ENCODE data around the gene TNS3.
A peak's percentile ranks its signal among the peaks of the same experiment; 100 is the strongest.
"Not testable (repeated sequence)": the region's sequence is repeated elsewhere in the genome, so short reads cannot be mapped to it uniquely, and the experiment has no call there.

TNS3 gene

GRCh38 chr7:47267346-47267745 is 314.6 kb downstream of the TNS3 start:
- ChIA-PET CTCF (interaction anchor here (1.0 to 3.8 kb wide), 9 partner anchors 9 to 825 kb away, joined by 3 to 20 read pairs (median 4); no protein-coding TSS in a partner anchor), POLR2A (no interaction called here)
- peaks cover 0 to 4% (median 0%) of the 10 kb centered on the region in 4 experiments for H3K36me3 ChIP-seq (ENCODE audit: control insufficient read depth in 4 of 4, insufficient read depth in 4 of 4, low read length in 3 of 4)
- no peak for DNase-seq
- H3K4me1 ChIP-seq (ENCODE audit: control extremely low read depth in 1 of 4, control insufficient read depth in 4 of 4, insufficient read depth in 4 of 4, low read length in 3 of 4) = no peaks in the 10 kb centered on the region
- H3K27me3 ChIP-seq (replicated peaks in 2 of 5; ENCODE audit: control insufficient read depth in 4 of 5, insufficient read depth in 5 of 5, low read length in 4 of 5) = no peaks in the 10 kb centered on the region
- H3K9me3 ChIP-seq (ENCODE audit: control extremely low read depth in 1 of 5, control insufficient read depth in 4 of 5, insufficient read depth in 2 of 5, low read depth in 1 of 5, low read length in 4 of 5) = peaks cover 0 to 9% (median 0%) of the 10 kb centered on the region in 5 experiments
- H3K27ac ChIP-seq (ENCODE audit: insufficient read depth in 1 of 2, low read depth in 1 of 2, low read length in 2 of 2, poor library complexity in 1 of 2, severe bottlenecking in 2 of 2) = no peak overlapping the region
- 88% methylated on average over 5 of the region's 7 CpGs for WGBS (ENCODE audit: insufficient coverage)
- H3K4me3 ChIP-seq (ENCODE audit: control insufficient read depth in 1 of 7, extremely low read depth in 1 of 7, insufficient read depth in 4 of 7, low read depth in 2 of 7, low read length in 6 of 7) = no peak overlapping the region

DNA sequence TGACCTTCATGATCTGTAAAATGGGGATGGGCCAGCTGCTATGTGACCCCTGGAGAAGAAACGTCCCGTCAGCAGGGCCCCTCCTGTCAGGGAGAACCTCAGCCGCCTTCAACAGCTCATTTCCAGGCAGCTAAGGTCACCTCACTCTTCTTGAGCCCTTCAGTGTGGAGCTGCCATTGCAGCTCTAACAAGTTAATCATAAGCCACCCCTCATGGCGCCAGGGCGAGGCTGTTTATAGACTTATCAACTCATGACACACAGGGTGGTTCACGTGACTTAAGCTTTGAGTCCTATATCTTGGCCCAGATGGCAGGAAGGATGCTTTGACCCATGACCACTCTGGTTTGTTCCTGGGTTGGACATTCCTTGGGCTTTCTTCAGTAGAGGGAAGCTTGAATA is 315.1 kb downstream of the TNS3 start:
- 90% methylated on average over 6 of the region's 6 CpGs for WGBS (ENCODE audit: insufficient coverage)
- peak in 1 of 3 donors; percentile 10 for DNase-seq
- H3K4me1 ChIP-seq (ENCODE audit: control extremely low read depth in 1 of 4, control insufficient read depth in 4 of 4, insufficient read depth in 4 of 4, low read length in 3 of 4) = no peaks in the 10 kb centered on the region
- H3K27ac ChIP-seq (ENCODE audit: insufficient read depth in 1 of 2, low read depth in 1 of 2, low read length in 2 of 2, poor library complexity in 1 of 2, severe bottlenecking in 2 of 2) = no peak overlapping the region
- H3K4me3 ChIP-seq (ENCODE audit: control insufficient read depth in 1 of 7, extremely low read depth in 1 of 7, insufficient read depth in 4 of 7, low read depth in 2 of 7, low read length in 6 of 7) = no peak overlapping the region
- CTCF ChIA-PET = interaction anchor here (0.7 to 3.8 kb wide), 19 partner anchors 9 to 844 kb away, joined by 3 to 20 read pairs (median 4); no protein-coding TSS in a partner anchor
- POLR2A ChIA-PET = no interaction called here
- H3K36me3 ChIP-seq (ENCODE audit: control insufficient read depth in 4 of 4, insufficient read depth in 4 of 4, low read length in 3 of 4) = peaks cover 0 to 4% (median 0%) of the 10 kb centered on the region in 4 experiments
- peaks cover 0 to 9% (median 0%) of the 10 kb centered on the region in 5 experiments for H3K9me3 ChIP-seq (ENCODE audit: control extremely low read depth in 1 of 5, control insufficient read depth in 4 of 5, insufficient read depth in 2 of 5, low read depth in 1 of 5, low read length in 4 of 5)
- no peaks in the 10 kb centered on the region for H3K27me3 ChIP-seq (replicated peaks in 2 of 5; ENCODE audit: control insufficient read depth in 4 of 5, insufficient read depth in 5 of 5, low read length in 4 of 5)

GRCh38 chr7:47266131-47266706 is 315.7 kb downstream of the TNS3 start:
- ChIA-PET CTCF (interaction anchor here (0.6 to 3.8 kb wide), 24 partner anchors 9 to 845 kb away, joined by 3 to 20 read pairs (median 4); no protein-coding TSS in a partner anchor), POLR2A (no interaction called here)
- WGBS (ENCODE audit: insufficient coverage) = 41% methylated on average over 7 of the region's 7 CpGs
- peak; percentile 46 to 79 (median 69) for DNase-seq
- H3K27me3 ChIP-seq (replicated peaks in 2 of 5; ENCODE audit: control insufficient read depth in 4 of 5, insufficient read depth in 5 of 5, low read length in 4 of 5) = no peaks in the 10 kb centered on the region
- peaks cover 0 to 4% (median 0%) of the 10 kb centered on the region in 4 experiments for H3K36me3 ChIP-seq (ENCODE audit: control insufficient read depth in 4 of 4, insufficient read depth in 4 of 4, low read length in 3 of 4)
- H3K27ac ChIP-seq (ENCODE audit: insufficient read depth in 1 of 2, low read depth in 1 of 2, low read length in 2 of 2, poor library complexity in 1 of 2, severe bottlenecking in 2 of 2) = no peak overlapping the region
- H3K4me3 ChIP-seq (ENCODE audit: control insufficient read depth in 1 of 7, extremely low read depth in 1 of 7, insufficient read depth in 4 of 7, low read depth in 2 of 7, low read length in 6 of 7) = no peak overlapping the region
- no peaks in the 10 kb centered on the region for H3K4me1 ChIP-seq (ENCODE audit: control extremely low read depth in 1 of 4, control insufficient read depth in 4 of 4, insufficient read depth in 4 of 4, low read length in 3 of 4)
- peaks cover 0 to 9% (median 0%) of the 10 kb centered on the region in 5 experiments for H3K9me3 ChIP-seq (ENCODE audit: control extremely low read depth in 1 of 5, control insufficient read depth in 4 of 5, insufficient read depth in 2 of 5, low read depth in 1 of 5, low read length in 4 of 5)

DNA sequence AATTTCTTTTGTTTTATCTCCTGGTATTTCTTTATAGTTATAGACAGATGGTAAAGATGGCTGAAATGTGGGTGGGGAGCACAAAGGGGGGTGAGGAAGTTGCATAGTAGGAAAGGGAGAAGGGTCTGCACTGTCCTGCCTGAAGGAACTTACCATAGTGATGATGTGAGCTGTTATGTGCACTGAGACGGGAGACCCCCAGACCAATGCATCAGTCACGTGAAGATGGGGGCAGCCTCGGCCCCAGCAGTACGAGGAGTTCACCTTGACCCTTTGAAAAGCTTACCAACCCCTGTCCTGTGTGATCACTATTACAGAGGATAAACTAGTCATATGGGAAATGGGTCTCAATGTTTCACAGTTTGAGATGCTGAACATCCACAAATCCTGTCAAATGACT is 316.3 kb downstream of the TNS3 start:
- Histone ChIP-seq H3K4me1 (ENCODE audit: control extremely low read depth in 1 of 4, control insufficient read depth in 4 of 4, insufficient read depth in 4 of 4, low read length in 3 of 4) (no peaks in the 10 kb centered on the region), H3K4me3 (ENCODE audit: control insufficient read depth in 1 of 7, extremely low read depth in 1 of 7, insufficient read depth in 4 of 7, low read depth in 2 of 7, low read length in 6 of 7) (no peak overlapping the region), H3K27ac (ENCODE audit: insufficient read depth in 1 of 2, low read depth in 1 of 2, low read length in 2 of 2, poor library complexity in 1 of 2, severe bottlenecking in 2 of 2) (no peak overlapping the region), H3K9me3 (ENCODE audit: control extremely low read depth in 1 of 5, control insufficient read depth in 4 of 5, insufficient read depth in 2 of 5, low read depth in 1 of 5, low read length in 4 of 5) (peaks cover 0 to 9% (median 0%) of the 10 kb centered on the region in 5 experiments), H3K36me3 (ENCODE audit: control insufficient read depth in 4 of 4, insufficient read depth in 4 of 4, low read length in 3 of 4) (peaks cover 0 to 4% (median 0%) of the 10 kb centered on the region in 4 experiments), H3K27me3 (replicated peaks in 2 of 5; ENCODE audit: control insufficient read depth in 4 of 5, insufficient read depth in 5 of 5, low read length in 4 of 5) (no peaks in the 10 kb centered on the region)
- no CpG with 5 or more reads among the region's 4 CpGs for WGBS (ENCODE audit: insufficient coverage)
- ChIA-PET CTCF (interaction anchor here (0.6 to 3.8 kb wide), 19 partner anchors 10 to 827 kb away, joined by 3 to 20 read pairs (median 4); no protein-coding TSS in a partner anchor), POLR2A (no interaction called here)
- no peak for DNase-seq

- 96% methylated on average over 7 of the region's 8 CpGs for WGBS (ENCODE audit: insufficient coverage)
- Histone ChIP-seq H3K27me3 (replicated peaks in 2 of 5; ENCODE audit: control insufficient read depth in 4 of 5, insufficient read depth in 5 of 5, low read length in 4 of 5) (no peaks in the 10 kb centered on the region), H3K27ac (ENCODE audit: insufficient read depth in 1 of 2, low read depth in 1 of 2, low read length in 2 of 2, poor library complexity in 1 of 2, severe bottlenecking in 2 of 2) (no peak overlapping the region), H3K4me1 (ENCODE audit: control extremely low read depth in 1 of 4, control insufficient read depth in 4 of 4, insufficient read depth in 4 of 4, low read length in 3 of 4) (no peaks in the 10 kb centered on the region), H3K9me3 (ENCODE audit: control extremely low read depth in 1 of 5, control insufficient read depth in 4 of 5, insufficient read depth in 2 of 5, low read depth in 1 of 5, low read length in 4 of 5) (peaks cover 0 to 9% (median 0%) of the 10 kb centered on the region in 5 experiments), H3K36me3 (ENCODE audit: control insufficient read depth in 4 of 4, insufficient read depth in 4 of 4, low read length in 3 of 4) (peaks cover 0 to 4% (median 0%) of the 10 kb centered on the region in 4 experiments), H3K4me3 (ENCODE audit: control insufficient read depth in 1 of 7, extremely low read depth in 1 of 7, insufficient read depth in 4 of 7, low read depth in 2 of 7, low read length in 6 of 7) (no peak overlapping the region)
- no peak for DNase-seq
- ChIA-PET CTCF (interaction anchor here (1.0 to 3.8 kb wide), 4 partner anchors 10 to 675 kb away, joined by 3 to 20 read pairs (median 4); no protein-coding TSS in a partner anchor), POLR2A (no interaction called here)
Observed at GRCh38 chr7:47264021-47264651, 317.8 kb downstream of the TNS3 start.

DNA sequence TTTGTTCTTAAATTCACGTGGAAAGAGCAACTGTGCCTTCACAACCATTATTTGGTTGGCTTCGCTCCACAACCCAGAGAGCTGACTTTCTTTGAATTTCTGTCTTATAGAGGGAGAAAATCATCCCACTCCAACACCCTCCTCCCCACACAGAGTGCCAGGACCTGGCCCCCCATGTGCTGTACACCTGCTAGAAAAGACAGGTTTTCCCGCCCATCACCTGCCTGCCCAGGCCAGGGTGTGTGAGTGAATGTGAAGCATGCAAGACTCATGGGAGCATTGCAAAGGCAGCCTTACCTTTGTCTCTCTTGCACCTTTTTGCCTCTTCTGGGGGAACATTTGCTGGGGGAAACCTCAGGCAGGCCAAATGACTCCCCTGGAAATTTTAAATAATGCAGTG is 319.0 kb downstream of the TNS3 start:
- Histone ChIP-seq H3K36me3 (ENCODE audit: control insufficient read depth in 4 of 4, insufficient read depth in 4 of 4, low read length in 3 of 4) (peaks cover 0 to 4% (median 0%) of the 10 kb centered on the region in 4 experiments), H3K27me3 (replicated peaks in 2 of 5; ENCODE audit: control insufficient read depth in 4 of 5, insufficient read depth in 5 of 5, low read length in 4 of 5) (no peaks in the 10 kb centered on the region), H3K4me3 (ENCODE audit: control insufficient read depth in 1 of 7, extremely low read depth in 1 of 7, insufficient read depth in 4 of 7, low read depth in 2 of 7, low read length in 6 of 7) (no peak overlapping the region), H3K9me3 (ENCODE audit: control extremely low read depth in 1 of 5, control insufficient read depth in 4 of 5, insufficient read depth in 2 of 5, low read depth in 1 of 5, low read length in 4 of 5) (peaks cover 0 to under 1% (median 0%) of the 10 kb centered on the region in 5 experiments), H3K4me1 (ENCODE audit: control extremely low read depth in 1 of 4, control insufficient read depth in 4 of 4, insufficient read depth in 4 of 4, low read length in 3 of 4) (no peaks in the 10 kb centered on the region), H3K27ac (ENCODE audit: insufficient read depth in 1 of 2, low read depth in 1 of 2, low read length in 2 of 2, poor library complexity in 1 of 2, severe bottlenecking in 2 of 2) (no peak overlapping the region)
- WGBS (ENCODE audit: insufficient coverage) = 100% methylated on average over 2 of the region's 3 CpGs
- no peak for DNase-seq
- ChIA-PET POLR2A (no interaction called here), CTCF (interaction anchor here (1.3 kb wide), 1 partner anchor 9 kb away, joined by 4 read pairs; no protein-coding TSS in a partner anchor)

GRCh38 chr7:47262160-47262559 is 319.8 kb downstream of the TNS3 start:
- H3K4me1 ChIP-seq (ENCODE audit: control extremely low read depth in 1 of 4, control insufficient read depth in 4 of 4, insufficient read depth in 4 of 4, low read length in 3 of 4); DNase-seq; H3K9me3 ChIP-seq (ENCODE audit: control extremely low read depth in 1 of 5, control insufficient read depth in 4 of 5, insufficient read depth in 2 of 5, low read depth in 1 of 5, low read length in 4 of 5); H3K36me3 ChIP-seq (ENCODE audit: control insufficient read depth in 4 of 4, insufficient read depth in 4 of 4, low read length in 3 of 4); H3K27me3 ChIP-seq (replicated peaks in 2 of 5; ENCODE audit: control insufficient read depth in 4 of 5, insufficient read depth in 5 of 5, low read length in 4 of 5); POLR2A ChIA-PET; H3K4me3 ChIP-seq (ENCODE audit: control insufficient read depth in 1 of 7, extremely low read depth in 1 of 7, insufficient read depth in 4 of 7, low read depth in 2 of 7, low read length in 6 of 7); H3K27ac ChIP-seq (ENCODE audit: insufficient read depth in 1 of 2, low read depth in 1 of 2, low read length in 2 of 2, poor library complexity in 1 of 2, severe bottlenecking in 2 of 2): not testable (repeated sequence)
- CTCF ChIA-PET = interaction anchor here (0.6 kb wide), 1 partner anchor 309 kb away, joined by 3 read pairs; no protein-coding TSS in a partner anchor
- WGBS (ENCODE audit: insufficient coverage) = 94% methylated on average over 6 of the region's 11 CpGs
